ENCODE data around the gene PPP4R3A.
"Not testable (repeated sequence)": the region's sequence is repeated elsewhere in the genome, so short reads cannot be mapped to it uniquely, and the experiment has no call there.

PPP4R3A gene

DNA sequence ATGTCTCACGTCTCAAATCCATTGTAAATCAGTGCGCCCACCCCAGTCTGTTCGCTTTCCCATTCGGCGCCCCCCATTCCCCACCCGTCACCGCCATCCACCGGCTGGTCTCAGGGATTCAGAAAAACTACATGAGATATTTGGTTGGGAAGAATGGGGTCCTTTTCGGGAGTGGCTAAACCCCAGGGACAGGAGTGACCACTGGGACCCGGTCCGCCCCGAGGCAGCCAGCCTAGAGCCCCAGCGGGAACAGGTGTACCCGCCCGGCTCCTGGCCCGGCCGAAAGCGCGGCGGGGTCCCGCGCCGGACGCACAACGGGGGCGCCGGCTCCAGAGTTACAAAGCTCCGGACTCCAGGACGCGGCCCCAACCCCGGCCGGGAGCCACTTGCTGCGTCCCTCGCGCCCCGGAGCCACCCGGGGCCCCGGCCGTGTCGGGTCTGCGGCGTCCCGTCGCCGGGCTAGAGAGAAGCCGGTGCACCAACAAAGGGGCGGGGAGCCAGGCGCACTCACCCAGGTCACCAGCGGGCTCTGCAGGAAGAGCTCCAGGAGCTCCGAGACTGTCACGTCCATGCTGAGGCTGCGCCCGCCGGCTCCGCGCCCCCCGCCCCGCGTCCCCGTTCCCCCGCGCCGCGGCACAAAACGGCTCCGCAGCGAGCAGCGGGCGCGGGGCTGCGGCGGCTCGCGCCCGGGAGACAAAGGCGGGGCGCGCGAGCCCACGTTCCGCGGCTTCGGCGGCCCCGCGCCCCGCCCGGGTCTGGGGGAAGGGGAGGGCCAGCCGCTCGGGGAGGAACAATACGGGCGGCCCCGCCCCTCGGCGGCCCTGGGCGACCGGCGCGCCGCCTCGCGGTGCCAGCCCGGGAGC is 92.8 kb downstream of the PPP4R3A start, which contains the start of gene CCDC88C:
CCDC88C (minus strand) TSS at position 701 of the 863 bp plus-strand sequence; CDS start at position 571, 130 bp downstream.
- no peak for DNase-seq (ENCODE audit: low read depth, low spot score)
- H3K27ac ChIP-seq (ENCODE audit: low read length): no peak within 1 kb of the TSS
- no peaks in the 10 kb centered on the region for H3K36me3 ChIP-seq (ENCODE audit: control insufficient read depth, insufficient read depth, low read length)
- WGBS (ENCODE audit: insufficient coverage, insufficient read length): no CpG with 5 or more reads among the region's 103 CpGs
- H3K27me3 ChIP-seq (ENCODE audit: control insufficient read depth, insufficient read depth, low read length): no peaks in the 10 kb centered on the region
- no peaks in the 10 kb centered on the region for H3K9me3 ChIP-seq (ENCODE audit: control insufficient read depth, insufficient read depth, low read length)
- peaks cover 13% of the 10 kb centered on the region for H3K4me1 ChIP-seq (ENCODE audit: control insufficient read depth, insufficient read depth, low read length)
- peak within 1 kb of the TSS; percentile 85 for H3K4me3 ChIP-seq (ENCODE audit: low read length)

DNA sequence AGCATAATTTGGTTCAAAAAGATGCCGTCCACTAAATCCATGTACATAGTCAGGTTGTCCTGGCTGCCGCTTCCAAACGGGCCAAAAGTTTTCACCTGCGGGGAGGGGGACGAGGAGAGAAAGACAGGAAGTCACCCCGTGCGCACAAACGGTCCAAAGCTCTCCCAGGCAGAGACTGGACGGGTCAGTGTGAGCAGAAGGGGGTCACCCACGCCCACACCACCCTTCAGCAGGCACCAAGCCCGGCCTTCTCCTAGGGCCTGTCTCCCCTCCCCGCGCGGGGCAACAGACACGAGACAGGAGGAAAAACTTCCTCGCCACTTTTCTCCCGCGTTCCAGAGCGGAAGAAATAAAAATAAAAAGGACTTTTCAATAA is 93.4 kb downstream of the PPP4R3A start:
- H3K27me3 ChIP-seq (ENCODE audit: control insufficient read depth, insufficient read depth, low read length): no peaks in the 10 kb centered on the region
- H3K4me1 ChIP-seq (ENCODE audit: control insufficient read depth, insufficient read depth, low read length): peaks cover 13% of the 10 kb centered on the region
- H3K4me3 ChIP-seq (ENCODE audit: low read length): peak overlapping the region; percentile 85; the same call in 1 of the 2 replicates
- no peak for DNase-seq (ENCODE audit: low read depth, low spot score)
- H3K9me3 ChIP-seq (ENCODE audit: control insufficient read depth, insufficient read depth, low read length): no peaks in the 10 kb centered on the region
- WGBS (ENCODE audit: insufficient coverage, insufficient read length): no CpG with 5 or more reads among the region's 19 CpGs
- no peaks in the 10 kb centered on the region for H3K36me3 ChIP-seq (ENCODE audit: control insufficient read depth, insufficient read depth, low read length)
- no peak overlapping the region for H3K27ac ChIP-seq (ENCODE audit: low read length)

- no peaks in the 10 kb centered on the region for H3K36me3 ChIP-seq (ENCODE audit: control insufficient read depth, insufficient read depth, low read length)
- peak overlapping the region; percentile 85; the same call in 1 of the 2 replicates for H3K4me3 ChIP-seq (ENCODE audit: low read length)
- DNase-seq (ENCODE audit: low read depth, low spot score): no peak
- no peaks in the 10 kb centered on the region for H3K9me3 ChIP-seq (ENCODE audit: control insufficient read depth, insufficient read depth, low read length)
- WGBS (ENCODE audit: insufficient coverage, insufficient read length): no CpG with 5 or more reads among the region's 18 CpGs
- H3K27ac ChIP-seq (ENCODE audit: low read length): no peak overlapping the region
- no peaks in the 10 kb centered on the region for H3K27me3 ChIP-seq (ENCODE audit: control insufficient read depth, insufficient read depth, low read length)
- peaks cover 13% of the 10 kb centered on the region for H3K4me1 ChIP-seq (ENCODE audit: control insufficient read depth, insufficient read depth, low read length)
These were observed 94.0 kb downstream of the PPP4R3A start for GRCh38 chr14:91415794-91416743.

DNA sequence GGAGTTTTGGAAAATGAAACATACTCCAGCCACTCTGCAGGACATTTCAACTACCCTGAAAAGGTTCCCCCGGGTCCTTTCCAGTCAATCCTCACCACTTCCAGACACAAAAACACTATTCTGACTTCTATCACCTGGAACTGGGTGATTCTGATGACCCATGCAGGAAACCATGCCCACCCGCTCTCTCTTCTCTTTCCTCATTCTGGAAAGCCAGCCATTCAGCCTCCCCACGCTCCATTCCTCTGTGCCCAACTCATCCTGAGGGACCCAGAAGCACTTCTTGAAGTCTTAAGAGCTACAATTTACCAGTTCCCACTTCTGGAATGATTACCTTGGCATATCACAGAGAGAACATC is 95.7 kb downstream of the PPP4R3A start:
- Histone ChIP-seq H3K27ac (ENCODE audit: low read length) (no peak overlapping the region), H3K9me3 (ENCODE audit: control insufficient read depth, insufficient read depth, low read length) (no peaks in the 10 kb centered on the region), H3K27me3 (ENCODE audit: control insufficient read depth, insufficient read depth, low read length) (no peaks in the 10 kb centered on the region), H3K4me3 (ENCODE audit: low read length) (no peak overlapping the region), H3K4me1 (ENCODE audit: control insufficient read depth, insufficient read depth, low read length) (peaks cover 13% of the 10 kb centered on the region), H3K36me3 (ENCODE audit: control insufficient read depth, insufficient read depth, low read length) (no peaks in the 10 kb centered on the region)
- DNase-seq (ENCODE audit: low read depth, low spot score): no peak
- no CpG with 5 or more reads among the region's 3 CpGs for WGBS (ENCODE audit: insufficient coverage, insufficient read length)

DNA sequence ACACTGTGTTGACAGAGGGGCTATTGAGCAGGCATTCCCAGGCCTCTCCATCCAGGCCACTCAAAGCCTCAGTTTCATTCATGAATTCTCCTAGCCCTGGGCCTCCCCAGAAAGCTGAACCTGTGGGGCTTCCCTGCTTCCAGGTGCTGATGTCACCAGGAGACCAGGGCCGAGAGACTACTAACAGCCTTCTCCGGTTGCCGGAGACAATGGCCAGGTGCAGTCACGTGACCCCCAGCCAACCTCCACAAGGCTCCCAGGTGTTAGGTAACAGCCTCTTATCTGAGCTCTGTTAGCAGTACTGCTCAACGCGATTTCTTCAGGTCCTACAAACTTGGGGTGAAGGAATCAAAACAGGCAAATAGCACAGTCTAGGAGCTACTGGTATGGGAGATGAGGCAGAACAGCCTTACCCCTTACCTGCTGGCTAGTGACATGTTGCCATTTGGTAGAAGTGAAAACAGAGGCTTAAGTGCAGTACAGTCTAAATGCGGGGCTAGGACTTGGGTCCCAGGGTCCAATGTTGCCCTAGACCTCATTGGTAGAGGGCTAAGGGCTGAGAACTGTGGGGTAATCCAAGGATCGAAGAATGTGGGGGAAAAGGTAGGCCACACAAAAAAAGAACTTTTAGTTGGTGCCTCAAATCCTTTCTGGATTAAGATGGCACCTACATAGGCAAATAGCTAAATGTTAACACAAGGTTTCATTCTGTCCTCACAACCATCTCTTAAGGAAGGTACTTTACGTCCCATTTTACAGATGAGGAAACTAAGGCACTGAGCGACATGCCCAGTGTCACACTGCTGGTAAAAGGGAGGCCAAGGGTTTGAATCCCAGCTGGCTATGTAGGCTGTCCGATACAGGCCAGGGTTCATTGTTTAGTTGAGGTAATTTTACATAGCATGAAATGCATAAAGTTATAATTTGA is 96.3 kb downstream of the PPP4R3A start:
- Histone ChIP-seq H3K4me1 (ENCODE audit: control insufficient read depth, insufficient read depth, low read length) (peaks cover 13% of the 10 kb centered on the region), H3K4me3 (ENCODE audit: low read length) (no peak overlapping the region), H3K27me3 (ENCODE audit: control insufficient read depth, insufficient read depth, low read length) (no peaks in the 10 kb centered on the region), H3K27ac (ENCODE audit: low read length) (no peak overlapping the region), H3K36me3 (ENCODE audit: control insufficient read depth, insufficient read depth, low read length) (no peaks in the 10 kb centered on the region), H3K9me3 (ENCODE audit: control insufficient read depth, insufficient read depth, low read length) (no peaks in the 10 kb centered on the region)
- DNase-seq (ENCODE audit: low read depth, low spot score): peak; percentile 92
- WGBS (ENCODE audit: insufficient coverage, insufficient read length): no CpG with 5 or more reads among the region's 11 CpGs

- Histone ChIP-seq H3K36me3 (ENCODE audit: control insufficient read depth, insufficient read depth, low read length) (no peaks in the 10 kb centered on the region), H3K4me1 (ENCODE audit: control insufficient read depth, insufficient read depth, low read length) (peaks cover 10% of the 10 kb centered on the region), H3K9me3 (ENCODE audit: control insufficient read depth, insufficient read depth, low read length) (no peaks in the 10 kb centered on the region), H3K4me3 (ENCODE audit: low read length) (no peak overlapping the region), H3K27me3 (ENCODE audit: control insufficient read depth, insufficient read depth, low read length) (no peaks in the 10 kb centered on the region), H3K27ac (ENCODE audit: low read length) (no peak overlapping the region)
- no CpG with 5 or more reads among the region's 5 CpGs for WGBS (ENCODE audit: insufficient coverage, insufficient read length)
- no peak for DNase-seq (ENCODE audit: low read depth, low spot score)
These were observed 97.2 kb downstream of the PPP4R3A start for GRCh38 chr14:91412939-91413338.

- WGBS (ENCODE audit: insufficient coverage, insufficient read length): no CpG with 5 or more reads among the region's 12 CpGs
- H3K4me3 ChIP-seq (ENCODE audit: low read length): no peak overlapping the region
- no peaks in the 10 kb centered on the region for H3K27me3 ChIP-seq (ENCODE audit: control insufficient read depth, insufficient read depth, low read length)
- no peaks in the 10 kb centered on the region for H3K9me3 ChIP-seq (ENCODE audit: control insufficient read depth, insufficient read depth, low read length)
- no peak overlapping the region for H3K27ac ChIP-seq (ENCODE audit: low read length)
- no peak for DNase-seq (ENCODE audit: low read depth, low spot score)
- H3K4me1 ChIP-seq (ENCODE audit: control insufficient read depth, insufficient read depth, low read length): peaks cover 9% of the 10 kb centered on the region
- H3K36me3 ChIP-seq (ENCODE audit: control insufficient read depth, insufficient read depth, low read length): 0 out of 2 replicates have a peak, but pooled peaks cover 6% of the 10 kb centered on the region
These were observed 99.2 kb downstream of the PPP4R3A start for GRCh38 chr14:91410771-91411536.

DNA sequence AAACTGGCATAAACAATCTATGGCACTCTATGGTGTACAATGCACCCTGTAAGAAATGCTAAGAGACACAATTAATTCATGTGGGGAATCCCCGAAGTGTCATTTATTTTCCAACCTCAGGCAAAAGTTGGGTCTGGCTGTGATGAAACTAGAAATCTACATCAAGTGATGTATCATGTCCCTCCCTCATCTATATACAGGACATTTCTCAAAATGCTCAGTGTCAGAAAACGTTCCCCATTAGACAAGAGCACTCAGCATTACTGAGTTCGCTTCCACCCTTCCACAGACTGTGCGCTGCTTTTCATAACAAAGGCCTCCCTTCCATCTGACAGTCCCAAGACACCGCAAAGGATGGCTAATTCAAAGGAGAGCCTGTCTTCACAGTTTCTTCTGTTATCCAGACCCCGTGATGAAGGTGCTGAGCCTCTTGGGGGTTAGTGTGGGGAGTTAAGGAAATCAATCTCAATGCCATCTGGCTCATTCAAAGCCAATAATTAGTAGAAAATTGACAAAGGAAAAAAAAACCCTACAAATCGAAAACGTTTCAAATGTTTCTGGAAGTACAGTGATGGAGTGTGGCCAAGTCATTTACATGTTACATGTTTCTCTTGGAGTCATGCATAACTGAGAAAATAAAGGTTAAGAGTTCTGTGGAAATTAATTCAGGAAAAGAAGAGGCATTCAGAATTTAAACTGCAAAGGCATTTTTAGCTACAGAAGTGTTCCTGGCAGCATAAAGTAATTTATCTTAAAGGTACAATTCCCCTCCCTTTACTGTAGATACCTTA is 100.0 kb downstream of the PPP4R3A start:
- Histone ChIP-seq H3K9me3 (ENCODE audit: control insufficient read depth, insufficient read depth, low read length) (no peaks in the 10 kb centered on the region), H3K36me3 (ENCODE audit: control insufficient read depth, insufficient read depth, low read length) (0 out of 2 replicates have a peak, but pooled peaks cover 6% of the 10 kb centered on the region), H3K4me1 (ENCODE audit: control insufficient read depth, insufficient read depth, low read length) (peaks cover 8% of the 10 kb centered on the region), H3K27me3 (ENCODE audit: control insufficient read depth, insufficient read depth, low read length) (no peaks in the 10 kb centered on the region), H3K27ac (ENCODE audit: low read length) (no peak overlapping the region), H3K4me3 (ENCODE audit: low read length) (no peak overlapping the region)
- no peak for DNase-seq (ENCODE audit: low read depth, low spot score)
- WGBS (ENCODE audit: insufficient coverage, insufficient read length): no CpG with 5 or more reads among the region's 8 CpGs

GRCh38 chr14:91409240-91409639 is 100.9 kb downstream of the PPP4R3A start:
- not testable (repeated sequence) for DNase-seq (ENCODE audit: low read depth, low spot score); H3K27ac ChIP-seq (ENCODE audit: low read length); H3K4me3 ChIP-seq (ENCODE audit: low read length); H3K36me3 ChIP-seq (ENCODE audit: control insufficient read depth, insufficient read depth, low read length); H3K9me3 ChIP-seq (ENCODE audit: control insufficient read depth, insufficient read depth, low read length); H3K4me1 ChIP-seq (ENCODE audit: control insufficient read depth, insufficient read depth, low read length); H3K27me3 ChIP-seq (ENCODE audit: control insufficient read depth, insufficient read depth, low read length)
- WGBS (ENCODE audit: insufficient coverage, insufficient read length): no CpG with 5 or more reads among the region's 6 CpGs

All from iPS DF 6.9 (cell line).